ENCODE data around the gene TDRD10.

DNA sequence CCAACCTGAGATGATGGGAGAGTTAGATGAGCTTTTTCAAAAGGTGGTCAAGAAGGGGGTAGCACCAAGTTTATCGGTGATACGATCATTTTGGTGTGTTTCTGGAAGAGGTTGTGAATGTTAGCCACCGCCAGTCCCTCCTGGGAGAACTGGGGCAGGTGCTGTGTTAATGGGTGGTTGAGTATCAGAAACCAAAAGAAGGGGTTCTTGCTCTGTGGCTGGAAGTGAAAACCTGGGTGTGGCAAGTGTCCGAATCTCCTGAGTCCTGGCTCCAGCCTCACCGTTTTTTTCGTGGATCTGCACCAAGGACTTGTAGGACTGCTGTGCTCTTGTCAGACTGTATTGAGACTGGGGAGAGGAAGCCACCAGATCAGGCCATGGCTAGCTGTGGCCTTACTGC lies 48.6 kb downstream of the TDRD10 start:
- TF ChIP-seq POLR2A (IDR thresholded peaks at IDR 0.05) = no peak
- TF ChIP-seq, protein P1, sequence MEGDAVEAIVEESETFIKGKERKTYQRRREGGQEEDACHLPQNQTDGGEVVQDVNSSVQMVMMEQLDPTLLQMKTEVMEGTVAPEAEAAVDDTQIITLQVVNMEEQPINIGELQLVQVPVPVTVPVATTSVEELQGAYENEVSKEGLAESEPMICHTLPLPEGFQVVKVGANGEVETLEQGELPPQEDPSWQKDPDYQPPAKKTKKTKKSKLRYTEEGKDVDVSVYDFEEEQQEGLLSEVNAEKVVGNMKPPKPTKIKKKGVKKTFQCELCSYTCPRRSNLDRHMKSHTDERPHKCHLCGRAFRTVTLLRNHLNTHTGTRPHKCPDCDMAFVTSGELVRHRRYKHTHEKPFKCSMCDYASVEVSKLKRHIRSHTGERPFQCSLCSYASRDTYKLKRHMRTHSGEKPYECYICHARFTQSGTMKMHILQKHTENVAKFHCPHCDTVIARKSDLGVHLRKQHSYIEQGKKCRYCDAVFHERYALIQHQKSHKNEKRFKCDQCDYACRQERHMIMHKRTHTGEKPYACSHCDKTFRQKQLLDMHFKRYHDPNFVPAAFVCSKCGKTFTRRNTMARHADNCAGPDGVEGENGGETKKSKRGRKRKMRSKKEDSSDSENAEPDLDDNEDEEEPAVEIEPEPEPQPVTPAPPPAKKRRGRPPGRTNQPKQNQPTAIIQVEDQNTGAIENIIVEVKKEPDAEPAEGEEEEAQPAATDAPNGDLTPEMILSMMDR (IDR thresholded peaks at IDR 0.05) = no peak

Measured in body of pancreas (tissue), 4 donors.